Measurements from ENCODE around the gene EMSY. TPM values are rescaled to one million over a fixed set of nuclear protein-coding genes. Genes with fewer than 3 reads are reported as not detected.

Gene EMSY
- total RNA-seq, 1 experiment from 2014 or later = 29.3 TPM

- no peak overlapping the region for H3K9ac ChIP-seq (ENCODE audit: extremely low read depth, insufficient read length, low read length)
- no peak overlapping the region for H3K4ac ChIP-seq (ENCODE audit: low read depth, low read length)
- no CpG with 5 or more reads among the region's 1 CpG for WGBS (ENCODE audit: extremely low coverage, insufficient read length, low lambda C conversion rate)
- no peak overlapping the region for H2AK5ac ChIP-seq (ENCODE audit: insufficient read length, low read length)
- no peak overlapping the region for H4K91ac ChIP-seq (ENCODE audit: insufficient read length, low read depth, low read length)
- no peak for DNase-seq
- no peaks in the 10 kb centered on the region for H3K9me3 ChIP-seq (ENCODE audit: control insufficient read depth, low read depth, low read length)
- Mint-ChIP-seq H3K9me3 (peaks cover 0 to 2% of the 10 kb centered on the region in 2 experiments; a peak in 1 of 5 replicates), H3K36me3 (ENCODE audit: insufficient read depth in 1 of 3, low read depth in 3 of 3) (peaks cover 0 to under 1% (median 0%) of the 10 kb centered on the region in 3 experiments; a peak in 1 of 7 replicates), H3K27ac (no peak overlapping the region), H3K4me3 (no peak overlapping the region), H3K27me3 (ENCODE audit: low read depth) (peaks cover 2% of the 10 kb centered on the region; the same call in 1 of the 2 replicates), H3K4me1 (peaks cover 0 to 6% of the 10 kb centered on the region in 2 experiments; a peak in 2 of 4 replicates)
- H2BK120ac ChIP-seq (ENCODE audit: low read depth, low read length, poor library complexity, severe bottlenecking) = no peak overlapping the region
- no peak overlapping the region for H3K27ac ChIP-seq (ENCODE audit: insufficient read length, low read depth, low read length)
- H3K4me2 ChIP-seq (ENCODE audit: insufficient read depth, insufficient read length, low read length) = no peak overlapping the region
- H4K8ac ChIP-seq (replicated peaks; ENCODE audit: insufficient read length, low read depth, low read length) = no peak overlapping the region
- H2BK5ac ChIP-seq (ENCODE audit: insufficient read length, low read length) = no peak overlapping the region
- H2AFZ ChIP-seq (ENCODE audit: low read length) = no peak overlapping the region
- TF ChIP-seq, protein P1, sequence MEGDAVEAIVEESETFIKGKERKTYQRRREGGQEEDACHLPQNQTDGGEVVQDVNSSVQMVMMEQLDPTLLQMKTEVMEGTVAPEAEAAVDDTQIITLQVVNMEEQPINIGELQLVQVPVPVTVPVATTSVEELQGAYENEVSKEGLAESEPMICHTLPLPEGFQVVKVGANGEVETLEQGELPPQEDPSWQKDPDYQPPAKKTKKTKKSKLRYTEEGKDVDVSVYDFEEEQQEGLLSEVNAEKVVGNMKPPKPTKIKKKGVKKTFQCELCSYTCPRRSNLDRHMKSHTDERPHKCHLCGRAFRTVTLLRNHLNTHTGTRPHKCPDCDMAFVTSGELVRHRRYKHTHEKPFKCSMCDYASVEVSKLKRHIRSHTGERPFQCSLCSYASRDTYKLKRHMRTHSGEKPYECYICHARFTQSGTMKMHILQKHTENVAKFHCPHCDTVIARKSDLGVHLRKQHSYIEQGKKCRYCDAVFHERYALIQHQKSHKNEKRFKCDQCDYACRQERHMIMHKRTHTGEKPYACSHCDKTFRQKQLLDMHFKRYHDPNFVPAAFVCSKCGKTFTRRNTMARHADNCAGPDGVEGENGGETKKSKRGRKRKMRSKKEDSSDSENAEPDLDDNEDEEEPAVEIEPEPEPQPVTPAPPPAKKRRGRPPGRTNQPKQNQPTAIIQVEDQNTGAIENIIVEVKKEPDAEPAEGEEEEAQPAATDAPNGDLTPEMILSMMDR (conservative IDR thresholded peaks at IDR 0.05) = no peak
- H3K56ac ChIP-seq (ENCODE audit: insufficient read length, low read depth, low read length) = no peak overlapping the region
- no peak overlapping the region for H3K14ac ChIP-seq (ENCODE audit: insufficient read depth, low read length)
- no peaks in the 10 kb centered on the region for H3K79me1 ChIP-seq (ENCODE audit: insufficient read depth, low read depth, low read length, poor library complexity, severe bottlenecking)
- H3T11ph ChIP-seq (ENCODE audit: low read length) = no peak overlapping the region
- H2BK15ac ChIP-seq (ENCODE audit: low read depth, low read length) = no peak overlapping the region
- H3K27me3 ChIP-seq (ENCODE audit: insufficient read depth, low read length) = no peaks in the 10 kb centered on the region
- no peaks in the 10 kb centered on the region for H4K20me1 ChIP-seq (ENCODE audit: control insufficient read depth, insufficient read depth, insufficient read length)
- H3K79me2 ChIP-seq (ENCODE audit: insufficient read depth, low read length) = no peaks in the 10 kb centered on the region
- H3K23ac ChIP-seq (ENCODE audit: insufficient read length, low read depth, low read length) = no peak overlapping the region
- H4K5ac ChIP-seq (ENCODE audit: insufficient read length, low read depth, low read length) = no peak overlapping the region
- H2BK20ac ChIP-seq (ENCODE audit: low read depth, low read length, poor library complexity, severe bottlenecking) = no peak overlapping the region
- no peak overlapping the region for H3K18ac ChIP-seq (ENCODE audit: insufficient read length, low read depth, low read length)
- H3K4me1 ChIP-seq (ENCODE audit: insufficient read depth, low read length) = no peaks in the 10 kb centered on the region
- H3K23me2 ChIP-seq (ENCODE audit: insufficient read length, low read depth, low read length, poor library complexity, severe bottlenecking) = no peaks in the 10 kb centered on the region
- H2BK12ac ChIP-seq (ENCODE audit: insufficient read length, low read depth, low read length) = no peak overlapping the region
These were observed 113.7 kb downstream of the EMSY start for GRCh38 chr11:76558473-76558872.

Data from H9 (cell line).